ENCODE measurements around the gene KRTAP10-8.

GRCh38 chr21:44566403-44566802 lies 45.5 kb upstream of the KRTAP10-8 start:
- TF ChIP-seq EZH2 (IDR thresholded peaks at IDR 0.05; ENCODE audit: borderline replicate concordance, low read length) = no peak
- no peak for TF ChIP-seq CTCF (conservative IDR thresholded peaks at IDR 0.05 in 1 of 2, IDR thresholded peaks at IDR 0.05 in 1 of 2; ENCODE audit: extremely low read depth in 1 of 2, insufficient read depth in 1 of 2, low read depth in 1 of 2, low read length in 2 of 2)

Measured in mammary epithelial cell (primary cell).